Measurements from ENCODE around the gene OPCML.

OPCML gene

DNA sequence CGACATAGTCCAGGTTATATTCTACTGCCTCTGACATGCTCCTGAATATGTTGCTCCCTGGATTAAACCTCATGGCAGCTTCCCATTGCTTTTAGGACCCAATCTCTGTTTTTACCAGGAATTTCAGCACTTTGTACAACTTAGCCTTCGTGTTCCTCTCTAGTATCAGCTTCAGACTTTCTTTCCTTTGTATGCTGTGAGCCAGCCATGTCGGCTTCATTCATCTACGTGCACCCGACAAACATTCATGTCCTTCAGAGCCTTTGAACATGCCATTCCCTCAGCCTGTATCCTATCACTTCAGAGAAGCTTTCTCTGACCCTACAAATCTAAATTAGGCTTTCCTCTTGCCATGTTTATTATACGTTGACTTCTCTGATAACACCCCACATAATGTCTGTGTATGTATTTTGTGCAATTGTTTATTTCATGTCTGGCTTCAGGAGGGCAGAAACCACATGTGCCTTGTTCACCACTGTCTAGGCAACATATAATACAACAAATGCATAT, 743.4 kb downstream of the OPCML start:
- no peak for DNase-seq (ENCODE audit: low read depth)

GRCh38 chr11:132785878-132786277, 746.4 kb downstream of the OPCML start:
- no peak for DNase-seq (ENCODE audit: low read depth)

DNA sequence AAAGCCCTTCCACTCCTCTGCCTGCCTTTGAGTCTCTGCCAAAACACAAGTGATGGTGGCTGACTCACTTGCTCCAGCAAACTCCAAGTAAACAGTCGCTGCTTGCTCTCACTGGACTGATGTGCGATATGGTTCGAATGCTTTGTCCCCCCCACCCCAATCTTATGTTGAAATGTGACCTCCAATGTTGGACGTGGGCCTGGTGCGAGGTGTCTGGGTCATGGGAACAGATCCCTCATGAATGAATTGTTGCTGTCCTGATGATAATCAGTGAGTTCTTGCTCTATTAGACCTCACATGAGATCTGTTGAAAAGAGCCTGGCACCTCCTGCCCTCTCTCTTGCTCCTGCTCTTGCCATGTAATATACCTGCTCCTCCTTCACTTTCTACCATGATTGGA, 747.9 kb downstream of the OPCML start:
- DNase-seq (ENCODE audit: low read depth), result peak; percentile 14

GRCh38 chr11:132782102-132782501, 750.2 kb downstream of the OPCML start:
- DNase-seq (ENCODE audit: low read depth), result no peak

DNA sequence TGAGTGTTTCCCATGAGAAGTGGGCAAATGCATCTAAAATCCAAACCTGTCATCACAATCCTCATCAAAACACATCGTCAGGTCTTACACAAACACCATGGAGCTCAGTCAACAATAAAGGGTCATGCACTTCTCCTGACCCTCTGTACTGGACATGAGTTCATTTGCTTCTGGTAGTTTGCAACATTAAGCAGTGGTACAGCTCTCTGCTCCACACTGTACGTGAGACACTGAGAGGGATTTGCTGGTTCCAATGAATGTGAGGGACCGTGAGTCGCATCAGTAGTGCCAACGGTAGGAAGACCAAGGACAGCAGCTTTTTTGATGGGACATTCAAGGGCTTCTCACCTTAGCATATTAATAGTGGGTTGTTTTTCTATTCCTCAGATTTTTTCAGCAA, 752.3 kb downstream of the OPCML start:
- no peak for DNase-seq (ENCODE audit: low read depth)

GRCh38 chr11:132779497-132779896, 752.8 kb downstream of the OPCML start:
- peak; percentile 4 for DNase-seq (ENCODE audit: low read depth)

- no peak for DNase-seq (ENCODE audit: low read depth)
These were observed 755.0 kb downstream of the OPCML start for GRCh38 chr11:132777067-132777975.

DNA sequence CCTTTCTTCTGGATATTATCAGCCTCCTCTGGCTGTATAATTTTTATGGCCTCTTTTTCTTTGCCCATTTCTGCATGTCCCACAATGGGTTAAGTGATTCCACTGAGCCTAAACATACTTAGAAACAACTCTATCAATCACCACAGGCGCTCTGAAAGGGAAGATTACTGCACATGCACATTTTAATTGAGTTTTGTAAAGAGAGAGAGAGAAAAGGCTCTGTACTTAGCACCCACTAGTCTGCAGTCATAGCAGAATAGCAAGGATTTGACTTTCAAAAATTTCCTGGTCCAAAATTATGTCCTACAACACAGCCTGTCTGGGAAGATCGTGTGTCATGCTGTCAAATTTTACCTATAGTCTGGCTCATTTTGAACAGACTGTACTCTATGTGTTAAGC, 758.5 kb downstream of the OPCML start:
- DNase-seq (ENCODE audit: low read depth), result no peak

DNA sequence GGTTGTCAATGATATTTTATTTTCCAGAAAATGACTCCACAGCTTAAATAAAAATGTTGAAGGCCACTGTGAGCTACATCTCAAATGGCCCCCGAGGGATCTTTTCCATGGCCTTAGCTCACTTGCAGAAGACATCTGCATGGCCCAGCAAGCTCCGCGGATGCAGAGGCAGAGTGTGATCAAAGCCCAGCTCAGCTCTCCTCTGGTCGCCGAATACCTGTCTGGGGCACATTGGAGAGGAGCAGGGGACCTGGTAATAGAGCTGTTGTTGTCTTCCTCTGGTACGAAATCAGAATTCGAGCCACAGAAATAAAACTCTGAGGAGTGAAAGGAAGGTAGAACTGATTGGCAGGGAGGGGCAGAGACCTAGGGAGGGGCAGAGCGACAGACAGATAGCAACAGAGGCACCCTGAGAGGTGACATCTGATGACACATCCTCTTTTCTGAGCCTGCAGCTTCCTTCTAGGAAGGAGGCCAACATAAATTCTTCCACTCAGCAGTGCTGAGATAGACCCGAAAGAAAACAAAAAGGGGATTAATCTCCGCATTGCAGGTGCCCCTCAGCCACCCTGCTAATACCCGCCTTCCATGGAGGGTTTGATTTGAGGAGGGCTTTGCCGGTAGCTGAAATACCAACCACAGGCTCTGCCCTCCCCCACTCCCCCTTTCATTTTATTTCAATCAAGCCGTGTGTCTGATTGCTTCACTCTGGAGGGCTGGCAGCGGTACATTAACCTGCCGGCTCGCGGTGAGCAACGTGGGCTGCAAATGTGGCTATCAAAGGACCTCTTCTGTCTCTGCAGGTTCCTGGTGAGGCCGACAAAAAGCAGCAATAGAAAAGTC, 759.4 kb downstream of the OPCML start:
- no peak for DNase-seq (ENCODE audit: low read depth)

DNA sequence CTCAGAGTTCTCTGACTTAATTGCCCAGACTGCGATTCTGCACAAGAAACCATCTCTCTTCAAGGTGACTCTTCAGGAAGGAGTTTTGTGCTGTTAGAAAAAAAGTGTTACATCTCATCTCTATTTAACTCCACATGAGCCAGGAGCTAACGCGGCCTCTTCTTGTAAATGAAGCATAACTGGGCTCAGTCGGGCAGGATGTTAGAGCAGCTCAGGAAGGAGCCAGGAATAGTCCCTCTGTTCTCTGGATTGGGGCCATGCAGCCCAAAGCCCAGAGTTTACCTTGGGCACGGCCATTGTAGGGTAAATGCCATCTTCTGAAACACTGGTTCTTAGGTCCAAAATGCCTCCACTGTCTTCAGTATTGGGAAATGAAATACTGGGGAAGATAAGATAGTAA, 760.6 kb downstream of the OPCML start:
- no peak for DNase-seq (ENCODE audit: low read depth)

GRCh38 chr11:132770829-132771530, 761.3 kb downstream of the OPCML start:
- DNase-seq (ENCODE audit: low read depth), result no peak

DNA sequence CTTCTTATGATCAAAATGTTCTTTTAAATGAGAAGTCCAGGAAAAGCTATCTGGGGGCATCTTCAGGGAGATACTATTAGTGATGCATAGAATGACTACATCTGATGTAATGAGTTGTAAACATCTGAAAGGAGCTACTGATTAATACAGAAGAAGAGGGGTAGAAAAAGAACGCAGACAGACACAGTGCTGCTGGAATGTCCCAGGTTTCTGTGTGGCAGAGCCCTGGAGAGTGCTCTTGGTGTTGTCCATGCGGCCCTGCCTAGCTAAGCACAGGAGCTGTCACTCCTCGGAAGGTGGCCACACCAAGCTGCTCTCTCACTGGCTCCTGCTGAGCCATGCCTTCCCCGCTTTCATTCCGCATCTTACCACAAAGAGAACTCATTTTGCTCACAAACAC, 768.8 kb downstream of the OPCML start:
- no peak for DNase-seq (ENCODE audit: low read depth)

- DNase-seq (ENCODE audit: low read depth), result no peak
These were observed 776.4 kb downstream of the OPCML start for GRCh38 chr11:132755934-132756333.

DNA sequence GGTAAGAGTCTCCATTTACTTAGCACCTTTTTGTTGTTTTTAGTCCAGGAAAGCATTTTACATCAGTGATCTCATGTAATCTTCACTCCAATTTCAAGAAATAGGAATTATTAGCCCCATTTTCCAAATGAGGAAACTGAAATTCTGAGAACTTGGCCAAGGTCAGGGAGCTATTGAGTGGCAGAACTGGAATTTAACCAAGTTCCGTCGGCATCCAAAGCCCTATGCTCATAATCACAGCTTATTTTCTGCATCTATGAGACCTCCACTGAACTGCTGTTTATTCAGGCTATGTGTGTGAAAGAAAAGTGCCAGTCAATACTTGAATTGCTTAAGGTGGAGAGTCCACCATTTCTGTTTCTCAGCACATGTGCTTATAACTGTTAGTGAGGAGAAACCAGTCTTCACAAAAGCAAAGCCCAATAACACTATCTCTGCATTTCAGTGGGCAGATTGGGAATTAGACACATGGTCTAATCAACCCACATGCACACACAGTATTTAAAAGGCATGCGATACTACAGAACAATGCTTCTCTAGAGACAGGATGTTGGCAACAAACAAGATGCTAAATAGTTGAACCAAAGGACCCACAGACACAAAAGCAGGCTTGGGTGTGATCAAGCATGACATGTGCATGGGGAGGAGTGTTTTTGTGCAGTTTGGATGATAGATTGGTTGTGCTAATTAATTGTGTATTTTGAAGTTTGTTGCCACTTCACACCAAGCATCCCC, 780.6 kb downstream of the OPCML start:
- no peak for DNase-seq (ENCODE audit: low read depth)

- no peak for DNase-seq (ENCODE audit: low read depth)
These were observed 786.0 kb downstream of the OPCML start for GRCh38 chr11:132746305-132746704.

DNA sequence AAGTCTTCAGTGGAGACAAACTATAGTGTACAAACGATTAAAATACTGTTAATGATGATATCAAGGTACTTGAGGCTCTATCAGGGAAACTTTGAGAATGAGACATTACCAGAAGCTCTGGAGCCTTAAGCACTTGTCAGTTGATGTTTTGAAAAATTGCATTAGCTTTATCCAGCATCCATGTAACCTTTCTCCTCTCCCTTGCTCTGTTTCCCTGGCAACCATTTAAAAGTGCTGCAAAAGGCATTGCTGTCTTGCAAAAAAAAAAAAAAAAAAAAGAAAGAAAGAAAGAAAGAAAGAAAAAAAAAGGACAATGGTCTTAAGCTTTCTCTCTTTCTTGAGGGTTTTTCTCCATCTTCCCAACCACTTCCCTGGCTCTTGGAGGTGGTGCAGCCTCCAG, 787.0 kb downstream of the OPCML start:
- no peak for DNase-seq (ENCODE audit: low read depth)

DNA sequence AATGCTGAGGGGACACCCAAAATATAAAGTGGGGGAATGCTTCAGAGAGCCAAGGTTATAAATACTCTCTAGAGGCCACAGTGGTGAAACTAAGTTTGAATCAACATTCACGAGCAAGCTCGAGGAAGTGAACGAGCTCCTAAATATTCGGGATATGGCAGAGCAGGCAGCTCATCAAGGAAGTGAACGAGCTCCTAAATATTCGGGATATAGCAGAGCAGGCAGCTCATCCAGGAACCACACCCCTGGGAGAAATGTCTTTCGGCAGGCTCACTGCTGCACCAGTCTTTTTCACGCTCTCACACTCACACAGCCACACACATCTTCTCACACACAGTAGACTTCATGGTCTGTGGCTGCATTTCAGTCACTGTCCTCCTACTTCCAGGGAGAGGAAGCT, 787.5 kb downstream of the OPCML start:
- no peak for DNase-seq (ENCODE audit: low read depth)

DNA sequence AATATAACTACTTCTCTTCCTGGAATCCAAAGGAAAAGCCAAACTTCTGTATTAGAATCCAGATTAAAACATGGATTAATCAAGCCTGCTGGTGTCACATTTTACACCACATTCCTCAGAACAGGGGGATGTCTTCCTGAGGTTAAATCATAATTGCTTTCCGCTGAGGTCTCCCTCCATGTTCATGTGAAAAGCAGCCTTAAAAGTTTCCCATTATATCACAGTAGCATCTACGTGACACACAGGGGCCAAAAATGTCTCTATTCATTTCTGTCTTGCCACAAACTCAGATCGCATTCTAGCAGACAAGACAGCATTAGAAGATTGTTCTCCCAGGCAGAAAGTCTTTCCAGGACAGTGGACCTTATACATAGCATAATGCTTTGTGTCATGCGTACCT, 788.7 kb downstream of the OPCML start:
- no peak for DNase-seq (ENCODE audit: low read depth)

DNA sequence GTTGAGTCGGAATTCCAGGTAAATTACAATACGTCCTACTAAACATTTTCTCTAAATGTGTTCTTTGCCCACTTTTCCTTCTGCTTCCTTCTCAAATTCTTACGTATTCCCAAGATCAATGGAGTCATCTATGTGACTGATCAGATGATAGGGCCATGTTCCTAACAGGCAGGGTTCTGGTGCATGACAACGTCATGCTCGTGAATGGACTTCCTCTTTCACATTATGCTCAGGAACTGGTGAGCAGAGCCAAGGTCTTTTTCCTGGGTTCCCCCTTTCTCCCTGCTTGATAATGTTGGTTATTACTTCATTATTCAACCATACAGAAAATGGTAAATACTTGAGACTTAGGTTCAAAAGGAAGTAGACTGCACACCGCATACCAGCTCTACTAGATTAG, 789.4 kb downstream of the OPCML start:
- DNase-seq (ENCODE audit: low read depth), result no peak

DNA sequence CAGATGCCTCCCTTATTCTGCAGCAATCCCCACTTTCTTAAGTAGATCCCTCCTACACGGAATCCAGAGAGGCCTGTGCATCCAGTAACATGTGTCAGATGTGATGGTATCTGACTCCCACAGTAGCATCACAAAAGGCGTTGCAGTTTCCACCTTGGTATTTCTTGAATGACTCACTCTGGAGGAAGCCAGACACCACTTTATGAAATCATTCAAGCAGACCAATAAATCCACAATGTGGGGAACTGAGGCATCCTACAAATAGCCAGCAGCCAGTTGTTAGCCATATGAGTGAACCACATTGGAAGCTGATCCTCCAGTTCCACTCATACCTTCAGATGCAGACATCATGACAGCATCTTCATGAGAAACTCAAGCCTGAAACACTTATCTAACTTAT, 798.1 kb downstream of the OPCML start:
- DNase-seq (ENCODE audit: low read depth), result peak; percentile 67

DNA sequence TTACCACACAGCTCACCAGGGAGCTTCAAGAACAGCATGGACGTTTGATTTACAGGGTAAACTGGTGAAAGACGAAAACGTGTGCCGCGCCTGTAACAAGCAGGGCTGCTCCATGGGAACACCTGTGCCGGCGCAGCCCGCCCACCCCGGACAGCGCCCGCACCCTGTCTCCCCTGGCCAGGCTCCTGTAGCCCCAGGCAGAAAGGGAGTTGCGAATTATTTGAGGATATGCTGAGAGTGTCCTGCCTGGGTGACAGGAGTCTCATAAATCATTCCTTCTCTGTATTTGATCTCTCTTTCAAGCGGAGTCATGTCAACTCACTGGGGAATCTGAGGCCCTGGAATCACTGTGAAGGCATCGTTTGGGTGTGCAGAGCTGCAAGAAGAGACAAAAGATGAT, 804.3 kb downstream of the OPCML start:
- no peak for DNase-seq (ENCODE audit: low read depth)

DNA sequence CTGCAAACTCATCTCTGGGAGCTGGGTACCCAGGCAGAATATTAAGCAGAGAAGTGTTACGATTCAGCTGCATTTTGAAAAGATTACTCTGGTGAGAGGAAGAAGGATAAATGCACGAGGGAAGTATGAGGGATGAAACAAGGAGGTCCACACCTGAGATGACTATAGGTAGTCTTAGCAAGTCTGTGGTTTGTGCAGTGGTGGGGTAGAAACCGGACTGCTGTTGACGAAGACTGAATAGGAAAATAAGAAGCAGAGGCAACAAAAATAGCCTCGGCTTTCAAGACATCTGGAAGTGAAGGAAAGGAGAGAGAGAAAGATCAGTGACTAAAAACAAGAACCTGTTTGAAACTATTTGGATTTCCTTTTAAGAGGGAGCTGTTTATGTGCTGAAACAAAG, 810.8 kb downstream of the OPCML start:
- DNase-seq (ENCODE audit: low read depth), result no peak

Data from iris pigment epithelial cell (primary cell).